Brain pericyte (primary cell): ENCODE measurements around the gene RELL2.

Source experiments
- DNase-seq: peaks from one replicate; pipeline ENCODE4 v3.0.0-alpha.2; 2012; ENCODE audit warnings: low read depth, low spot score

RELL2 gene

DNA sequence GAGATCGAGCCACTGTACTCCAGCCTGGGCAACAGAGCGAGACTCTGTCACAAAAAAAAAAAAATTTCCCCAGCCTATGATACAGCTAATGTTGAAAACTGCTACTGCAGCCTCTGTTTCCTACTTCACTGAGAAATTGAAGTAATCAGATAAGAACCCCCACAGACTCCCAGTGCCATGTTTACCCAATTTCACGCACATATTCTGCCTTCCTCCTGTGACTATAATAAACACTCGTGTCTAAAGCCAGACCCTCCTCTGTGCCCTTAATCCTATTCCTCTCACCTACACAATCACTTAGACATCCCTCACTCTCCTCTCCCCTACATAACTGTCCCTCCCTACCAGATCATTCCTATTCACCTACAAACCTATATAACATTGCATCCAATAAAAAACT is 38.9 kb downstream of the RELL2 start:
- no peak for DNase-seq

GRCh38 chr5:141677415-141677814 is 40.6 kb downstream of the RELL2 start:
- no peak for DNase-seq

- DNase-seq = no peak
Observed at GRCh38 chr5:141680178-141680577, 43.4 kb downstream of the RELL2 start.

- no peak for DNase-seq
Observed at GRCh38 chr5:141680751-141681201, 44.0 kb downstream of the RELL2 start.

DNA sequence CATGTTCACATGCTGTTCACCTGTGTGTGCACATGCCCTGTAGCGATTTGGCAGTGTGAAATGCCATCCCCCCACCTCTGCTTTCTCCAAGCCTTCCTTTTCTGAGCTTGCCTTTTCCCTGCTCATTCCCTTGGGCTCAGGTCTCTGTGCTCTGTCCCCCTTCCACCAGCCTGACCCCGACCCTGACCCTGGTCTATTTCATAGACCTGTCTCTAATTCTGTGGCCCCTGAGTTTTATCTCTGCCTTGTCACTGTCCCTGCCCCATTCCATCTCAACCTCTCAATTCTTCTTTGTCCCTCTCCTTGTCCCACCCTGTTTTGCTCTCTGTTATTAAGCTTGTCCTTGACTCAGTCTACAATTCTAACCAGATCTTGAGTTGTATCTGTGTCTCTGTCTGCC is 44.5 kb downstream of the RELL2 start:
- no peak for DNase-seq

GRCh38 chr5:141681695-141682641 is 45.2 kb downstream of the RELL2 start, which contains the start of gene ARAP3:
ARAP3 (minus strand) TSS chr5:141682230; CDS start chr5:141680486, 1,744 bp downstream.
- no peak for DNase-seq

- DNase-seq = no peak
Observed at GRCh38 chr5:141683596-141684141, 46.9 kb downstream of the RELL2 start.

GRCh38 chr5:141685591-141685990 is 48.8 kb downstream of the RELL2 start:
- DNase-seq = no peak

- no peak for DNase-seq
Observed at GRCh38 chr5:141686648-141687416, 50.0 kb downstream of the RELL2 start.
